ACC112 (cell line): Measurements from ENCODE around the gene LAMA2.

Experiments used
- H2AFZ ChIP-seq: fragments of 200-600 bp; sonication (generic); one replicate; pipeline ENCODE4 v1.6.0; 2017; ENCODE audit warnings: antibody characterized with exemption, low read length; ENCODE audit not compliant: unreplicated experiment
- H3K27ac ChIP-seq: fragments of 200-600 bp; sonication (generic); 2 replicates; pipeline ENCODE4 v1.5.1; 2014; ENCODE audit warnings: low read depth, mild to moderate bottlenecking, antibody characterized with exemption, low read length, moderate library complexity
- H3K27me3 ChIP-seq: fragments of 200-600 bp; sonication (generic); 2 replicates; pipeline ENCODE4 v1.6.1; 2014; ENCODE audit warnings: mild to moderate bottlenecking, antibody characterized with exemption, low read length, moderate library complexity, mixed read lengths; ENCODE audit not compliant: insufficient read depth
- H3K36me3 ChIP-seq: fragments of 200-600 bp; sonication (generic); 2 replicates; pipeline ENCODE4 v1.6.1; 2016; ENCODE audit warnings: mild to moderate bottlenecking, antibody characterized with exemption, low read length, moderate library complexity, mixed read lengths; ENCODE audit not compliant: insufficient read depth
- H3K4me1 ChIP-seq: fragments of 200-600 bp; sonication (generic); one replicate; pipeline ENCODE4 v1.6.1; 2016; ENCODE audit warnings: low read length, mixed read lengths; ENCODE audit not compliant: insufficient read depth, unreplicated experiment, control insufficient read depth
- H3K4me3 ChIP-seq: fragments of 200-600 bp; sonication (generic); 2 replicates; pipeline ENCODE4 v1.5.1; 2014; ENCODE audit warnings: mild to moderate bottlenecking, low read depth, low read length
- H3K79me2 ChIP-seq: fragments of 200-600 bp; sonication (generic); one replicate; pipeline ENCODE4 v1.6.0; 2016; ENCODE audit warnings: low read length; ENCODE audit not compliant: control insufficient read depth, unreplicated experiment, insufficient read depth

The LAMA2 gene

DNA sequence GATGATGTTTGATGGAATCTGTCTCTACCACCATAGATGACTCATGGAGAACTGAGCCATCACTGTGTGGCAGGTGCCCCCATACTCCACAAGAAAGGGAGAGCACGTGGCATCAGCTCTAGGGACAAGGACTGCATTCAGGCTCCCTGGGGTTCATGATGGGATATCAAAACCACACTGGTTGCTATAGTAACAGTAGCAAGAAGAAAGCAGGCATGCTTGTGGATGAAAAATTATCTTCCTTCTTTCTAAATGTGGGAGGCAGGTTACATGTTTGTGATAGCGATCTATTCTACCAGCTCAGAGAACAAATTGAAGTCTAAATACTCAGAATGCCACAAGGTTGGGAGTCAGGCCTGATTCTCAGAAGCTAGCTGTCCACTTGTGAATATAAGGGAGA is 602.8 kb downstream of the LAMA2 start:
- H2AFZ ChIP-seq: no peak overlapping the region
- H3K79me2 ChIP-seq: no peaks in the 10 kb centered on the region
- peaks cover 20% of the 10 kb centered on the region for H3K4me1 ChIP-seq
- 0 out of 2 replicates have a peak, but pooled peaks cover 5% of the 10 kb centered on the region for H3K36me3 ChIP-seq
- no peaks in the 10 kb centered on the region for H3K27me3 ChIP-seq
- H3K4me3 ChIP-seq: no peak overlapping the region
- H3K27ac ChIP-seq: no peak overlapping the region

- H3K79me2 ChIP-seq: no peaks in the 10 kb centered on the region
- H3K4me3 ChIP-seq: no peak overlapping the region
- no peak overlapping the region for H2AFZ ChIP-seq
- H3K27ac ChIP-seq: no peak overlapping the region
- 0 out of 2 replicates have a peak, but pooled peaks cover 5% of the 10 kb centered on the region for H3K36me3 ChIP-seq
- H3K4me1 ChIP-seq: peaks cover 23% of the 10 kb centered on the region
- no peaks in the 10 kb centered on the region for H3K27me3 ChIP-seq
Observed at GRCh38 chr6:129486327-129486726, 603.4 kb downstream of the LAMA2 start.

DNA sequence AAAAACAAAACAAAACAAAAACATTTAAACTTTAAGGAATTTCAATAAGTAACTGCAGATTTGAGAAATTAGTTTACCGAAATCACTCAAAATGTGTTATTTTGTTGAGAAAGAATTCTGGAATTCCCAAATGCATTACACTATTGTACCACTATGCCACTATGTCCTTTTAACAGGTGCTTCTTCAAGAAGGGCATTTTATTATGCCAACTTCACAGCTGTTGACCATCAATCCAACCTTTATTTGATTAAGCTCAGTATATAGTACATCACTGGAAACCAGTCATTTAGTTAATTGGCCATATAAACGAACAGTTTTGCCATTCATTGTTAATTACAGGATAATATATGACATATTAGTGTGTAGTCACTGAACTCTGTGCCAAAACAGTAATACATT is 605.4 kb downstream of the LAMA2 start:
- Histone ChIP-seq H3K36me3 (0 out of 2 replicates have a peak, but pooled peaks cover 5% of the 10 kb centered on the region), H3K79me2 (no peaks in the 10 kb centered on the region), H2AFZ (no peak overlapping the region), H3K27me3 (no peaks in the 10 kb centered on the region), H3K4me3 (no peak overlapping the region), H3K27ac (peak overlapping the region; percentile 99; the same call in 1 of the 2 replicates), H3K4me1 (peaks cover 41% of the 10 kb centered on the region)

DNA sequence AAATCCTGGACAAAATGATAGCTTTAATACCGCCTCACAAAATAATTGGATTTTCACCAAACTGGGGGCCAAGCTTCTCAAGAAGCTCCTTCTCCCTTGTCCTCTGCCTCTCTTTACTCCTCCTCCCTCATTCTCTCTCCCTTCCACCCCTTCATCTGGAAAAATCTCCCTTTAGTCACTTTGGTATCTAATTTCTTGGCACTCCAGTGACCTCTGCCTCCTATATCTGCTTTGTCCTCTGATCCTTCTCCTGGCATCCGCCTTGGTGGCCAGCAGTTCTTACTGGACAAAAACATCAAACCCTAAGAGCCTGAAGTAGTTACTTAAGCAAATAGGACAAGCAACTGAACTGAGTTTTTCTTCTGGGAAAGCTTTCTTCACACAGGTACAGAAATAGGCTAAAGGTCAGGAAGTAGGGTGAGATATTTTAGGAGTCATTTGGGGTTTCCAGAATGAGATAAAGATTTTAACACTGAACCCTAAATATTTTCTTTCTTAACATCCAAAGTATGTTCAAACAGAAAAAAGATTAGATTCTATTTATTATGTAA is 606.4 kb downstream of the LAMA2 start:
- H3K27me3 ChIP-seq: no peaks in the 10 kb centered on the region
- H2AFZ ChIP-seq: peak overlapping the region; percentile 39
- peak overlapping the region; percentile 99 for H3K27ac ChIP-seq
- H3K4me1 ChIP-seq: peaks cover 51% of the 10 kb centered on the region
- no peaks in the 10 kb centered on the region for H3K79me2 ChIP-seq
- peak overlapping the region; percentile 41; the same call in 1 of the 2 replicates for H3K4me3 ChIP-seq
- 0 out of 2 replicates have a peak, but pooled peaks cover 5% of the 10 kb centered on the region for H3K36me3 ChIP-seq

DNA sequence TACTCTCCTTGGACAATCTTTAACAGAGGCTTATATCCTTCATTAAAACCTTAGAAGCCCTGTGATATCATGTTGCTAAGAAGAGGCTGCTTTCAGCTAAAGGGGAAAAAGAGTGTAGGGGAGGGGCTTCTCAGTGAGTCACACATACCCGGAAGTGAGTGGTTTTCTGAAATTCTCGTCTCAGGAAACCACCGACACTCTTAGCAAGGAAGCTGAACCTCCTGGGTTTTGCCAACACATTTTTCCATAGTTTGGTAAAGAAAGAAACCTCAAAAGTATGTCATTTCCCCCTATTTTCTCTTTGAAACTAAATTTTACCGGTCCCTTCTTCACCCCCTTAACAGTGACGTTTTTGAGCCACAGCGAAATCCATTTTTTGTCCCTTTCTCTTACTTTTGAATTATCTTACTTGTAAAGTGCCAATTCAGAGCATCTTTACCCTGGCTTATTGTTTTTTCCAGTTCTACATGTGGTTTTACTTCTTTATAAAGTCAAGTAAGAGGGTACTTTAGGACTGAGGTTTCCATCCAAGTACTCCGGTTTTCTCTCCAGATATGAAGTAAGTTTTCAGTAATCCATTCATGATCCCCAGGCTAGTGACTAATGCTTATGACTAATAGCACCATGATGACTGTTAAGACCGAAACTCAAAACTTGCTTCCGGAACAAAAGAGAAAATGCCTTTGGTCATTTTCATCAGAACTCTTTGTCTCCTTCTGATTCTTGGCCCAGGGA is 607.8 kb downstream of the LAMA2 start:
- H3K27me3 ChIP-seq: no peaks in the 10 kb centered on the region
- peak overlapping the region; percentile 99 for H3K27ac ChIP-seq
- H3K79me2 ChIP-seq: no peaks in the 10 kb centered on the region
- peak overlapping the region; percentile 38 for H2AFZ ChIP-seq
- 0 out of 2 replicates have a peak, but pooled peaks cover 5% of the 10 kb centered on the region for H3K36me3 ChIP-seq
- peak overlapping the region; percentile 72 for H3K4me3 ChIP-seq
- peaks cover 55% of the 10 kb centered on the region for H3K4me1 ChIP-seq

- Histone ChIP-seq H3K79me2 (no peaks in the 10 kb centered on the region), H3K4me1 (peaks cover 55% of the 10 kb centered on the region), H3K27me3 (no peaks in the 10 kb centered on the region), H3K36me3 (0 out of 2 replicates have a peak, but pooled peaks cover under 1% of the 10 kb centered on the region), H3K27ac (peak overlapping the region; percentile 99), H2AFZ (no peak overlapping the region), H3K4me3 (peak overlapping the region; percentile 25; the same call in 1 of the 2 replicates)
Observed at GRCh38 chr6:129491436-129491835, 608.5 kb downstream of the LAMA2 start.

GRCh38 chr6:129492260-129492659 is 609.3 kb downstream of the LAMA2 start:
- no peak overlapping the region for H2AFZ ChIP-seq
- no peak overlapping the region for H3K4me3 ChIP-seq
- H3K27me3 ChIP-seq: no peaks in the 10 kb centered on the region
- no peaks in the 10 kb centered on the region for H3K79me2 ChIP-seq
- peaks cover 55% of the 10 kb centered on the region for H3K4me1 ChIP-seq
- H3K36me3 ChIP-seq: no peaks in the 10 kb centered on the region
- peak overlapping the region; percentile 99 for H3K27ac ChIP-seq

- Histone ChIP-seq H2AFZ (no peak overlapping the region), H3K79me2 (no peaks in the 10 kb centered on the region), H3K27ac (peak overlapping the region; percentile 63), H3K4me1 (peaks cover 65% of the 10 kb centered on the region), H3K4me3 (peak overlapping the region; percentile 4; the same call in 1 of the 2 replicates), H3K36me3 (no peaks in the 10 kb centered on the region), H3K27me3 (no peaks in the 10 kb centered on the region)
Observed at GRCh38 chr6:129493354-129493902, 610.5 kb downstream of the LAMA2 start.

- H3K4me1 ChIP-seq: peaks cover 65% of the 10 kb centered on the region
- peak overlapping the region; percentile 4; the same call in 1 of the 2 replicates for H3K4me3 ChIP-seq
- H3K27ac ChIP-seq: peak overlapping the region; percentile 63
- H2AFZ ChIP-seq: no peak overlapping the region
- H3K79me2 ChIP-seq: no peaks in the 10 kb centered on the region
- no peaks in the 10 kb centered on the region for H3K36me3 ChIP-seq
- H3K27me3 ChIP-seq: no peaks in the 10 kb centered on the region
Observed at GRCh38 chr6:129494099-129494498, 611.2 kb downstream of the LAMA2 start.

DNA sequence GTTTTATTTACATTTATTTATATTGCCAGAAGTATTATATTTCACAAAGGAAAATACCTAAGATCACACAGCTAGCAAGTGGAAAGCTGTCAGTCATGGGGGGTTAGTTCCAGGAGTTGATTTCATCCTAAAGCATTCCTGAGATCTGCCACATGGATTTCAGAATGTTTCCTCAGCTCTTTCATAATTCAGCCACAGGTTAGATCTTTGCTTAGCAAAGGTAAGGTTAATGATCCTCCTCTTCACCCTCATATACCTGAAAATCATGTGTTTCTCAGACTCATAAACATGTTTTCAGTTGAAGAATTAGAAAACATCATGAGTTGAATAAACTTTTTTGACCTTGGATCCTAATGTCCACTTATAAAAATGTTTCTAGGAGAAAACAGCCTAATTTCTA is 611.6 kb downstream of the LAMA2 start:
- no peak overlapping the region for H3K4me3 ChIP-seq
- peaks cover 65% of the 10 kb centered on the region for H3K4me1 ChIP-seq
- H3K79me2 ChIP-seq: no peaks in the 10 kb centered on the region
- no peaks in the 10 kb centered on the region for H3K36me3 ChIP-seq
- H2AFZ ChIP-seq: no peak overlapping the region
- no peaks in the 10 kb centered on the region for H3K27me3 ChIP-seq
- H3K27ac ChIP-seq: no peak overlapping the region; the same call in 1 of the 2 replicates
